ENCODE data around the gene SPAG6. TPM values are rescaled to one million over a fixed set of nuclear protein-coding genes. Genes with fewer than 3 reads are reported as not detected.
"Not testable (repeated sequence)": the region's sequence is repeated elsewhere in the genome, so short reads cannot be mapped to it uniquely, and the experiment has no call there.

Gene SPAG6
- total RNA-seq, 1 experiment from 2014 or later: not detected

GRCh38 chr10:22341190-22341925, 3.9 kb upstream of the SPAG6 start:
- peak; percentile 32 for DNase-seq (ENCODE audit: low spot score)

DNA sequence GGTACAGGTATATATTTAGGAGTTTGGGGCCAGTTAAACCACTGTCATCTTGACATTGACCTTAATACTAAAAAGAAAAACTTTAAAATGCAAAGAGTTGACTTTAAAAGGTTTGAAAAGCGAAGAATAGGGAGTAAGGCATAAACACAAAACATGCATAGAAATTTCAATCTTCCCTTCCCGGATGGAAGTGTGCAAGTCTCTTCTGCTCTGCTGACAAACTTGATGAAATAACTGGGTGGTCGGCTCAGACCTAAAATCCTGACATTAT, 3.4 kb upstream of the SPAG6 start:
- no peak for DNase-seq (ENCODE audit: low spot score)

DNA sequence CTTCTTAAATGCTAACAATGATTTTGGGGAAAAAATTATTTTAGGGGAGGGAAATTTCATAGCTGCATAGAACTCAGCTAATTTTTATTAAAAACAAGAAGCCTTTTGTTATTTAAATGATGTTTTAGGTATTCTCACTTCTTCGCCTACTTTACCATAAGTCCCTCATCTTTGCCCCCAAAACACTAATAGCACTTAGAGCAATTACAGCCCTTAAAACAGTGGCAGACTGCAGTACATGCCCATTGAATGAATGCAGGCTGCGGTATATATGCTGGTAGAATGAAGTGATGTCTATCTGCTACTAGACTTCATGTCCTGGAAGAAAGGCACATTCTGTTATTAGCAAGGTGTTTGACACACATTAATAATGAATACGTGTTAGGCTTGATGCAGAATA, 2.9 kb upstream of the SPAG6 start:
- DNase-seq (ENCODE audit: low spot score): no peak

DNA sequence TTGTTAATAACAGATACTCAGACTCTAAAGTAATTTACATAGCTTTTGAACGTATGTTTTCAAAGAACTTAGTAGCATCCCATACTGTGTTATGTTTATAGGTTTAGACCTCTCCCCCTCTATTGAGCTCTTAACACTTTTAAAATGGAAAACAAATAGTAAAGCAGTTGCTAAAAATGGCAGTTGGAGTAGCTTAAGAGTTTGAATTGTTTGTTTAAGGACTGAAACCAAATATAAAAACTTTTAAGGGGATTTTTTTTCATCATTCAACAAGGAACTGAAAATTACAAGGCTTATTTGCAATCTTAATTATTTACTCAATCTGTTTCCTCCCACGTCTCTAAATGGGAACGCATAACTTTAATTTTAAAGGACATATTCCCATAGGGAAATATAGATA, 1.6 kb upstream of the SPAG6 start:
- no peak for DNase-seq (ENCODE audit: low spot score)

GRCh38 chr10:22344249-22344648, 1.0 kb upstream of the SPAG6 start:
- DNase-seq (ENCODE audit: low spot score): no peak

- DNase-seq (ENCODE audit: low spot score): no peak
These were observed 455 bp upstream of the SPAG6 start for GRCh38 chr10:22344781-22345300.

GRCh38 chr10:22346096-22346661, 883 bp downstream of the SPAG6 start:
- no peak for DNase-seq (ENCODE audit: low spot score)

GRCh38 chr10:22349755-22350154, 4.5 kb downstream of the SPAG6 start:
- no peak for DNase-seq (ENCODE audit: low spot score)

DNA sequence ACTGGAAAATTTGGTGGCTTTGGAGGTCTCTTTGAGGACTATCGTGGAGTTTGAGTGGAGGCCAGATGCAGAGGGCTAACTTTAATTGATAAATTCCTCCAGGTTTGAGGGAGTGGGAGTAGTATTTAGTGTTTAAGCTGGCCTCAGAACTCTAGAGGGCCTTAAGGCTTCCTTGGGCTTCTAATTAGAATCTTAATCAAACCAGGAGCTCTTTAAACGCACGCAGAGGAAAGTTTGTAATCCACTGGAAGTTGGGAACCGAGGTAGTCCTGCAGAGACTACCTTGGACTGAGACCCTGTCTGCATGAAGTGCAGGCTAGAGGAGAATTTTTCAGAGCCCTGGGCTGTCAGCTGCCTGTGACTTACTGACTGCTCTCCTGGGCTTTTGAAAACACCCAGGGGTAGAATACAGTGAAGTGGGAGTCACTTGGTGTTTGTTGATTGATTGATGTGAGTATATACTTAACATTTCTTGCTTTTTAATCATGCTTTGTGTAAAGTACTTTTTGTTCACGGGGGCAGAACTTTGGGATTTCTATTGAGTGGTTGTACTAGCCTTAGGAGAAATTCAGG, 5.9 kb downstream of the SPAG6 start:
- DNase-seq (ENCODE audit: low spot score): no peak

GRCh38 chr10:22356324-22356873, 11.1 kb downstream of the SPAG6 start:
- no peak for DNase-seq (ENCODE audit: low spot score)

DNA sequence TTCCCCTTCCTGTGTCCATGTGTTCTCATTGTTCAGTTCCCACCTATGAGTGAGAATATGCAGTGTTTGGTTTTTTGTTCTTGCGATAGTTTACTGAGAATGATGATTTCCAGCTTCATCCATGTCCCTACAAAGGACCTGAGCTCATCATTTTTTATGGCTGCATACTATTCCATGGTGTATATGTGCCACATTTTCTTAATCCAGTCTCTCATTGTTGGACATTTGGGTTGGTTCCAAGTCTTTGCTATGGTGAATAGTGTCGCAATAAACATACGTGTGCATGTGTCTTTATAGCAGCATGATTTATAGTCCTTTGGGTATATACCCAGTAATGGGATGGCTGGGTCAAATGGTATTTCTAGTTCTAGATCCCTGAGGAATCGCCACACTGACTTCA, 12.5 kb downstream of the SPAG6 start:
- DNase-seq (ENCODE audit: low spot score): not testable (repeated sequence)

- no peak for DNase-seq (ENCODE audit: low spot score)
These were observed 18.0 kb downstream of the SPAG6 start for GRCh38 chr10:22363305-22363704.

- no peak for DNase-seq (ENCODE audit: low spot score)
These were observed 19.3 kb downstream of the SPAG6 start for GRCh38 chr10:22364407-22365140.

DNA sequence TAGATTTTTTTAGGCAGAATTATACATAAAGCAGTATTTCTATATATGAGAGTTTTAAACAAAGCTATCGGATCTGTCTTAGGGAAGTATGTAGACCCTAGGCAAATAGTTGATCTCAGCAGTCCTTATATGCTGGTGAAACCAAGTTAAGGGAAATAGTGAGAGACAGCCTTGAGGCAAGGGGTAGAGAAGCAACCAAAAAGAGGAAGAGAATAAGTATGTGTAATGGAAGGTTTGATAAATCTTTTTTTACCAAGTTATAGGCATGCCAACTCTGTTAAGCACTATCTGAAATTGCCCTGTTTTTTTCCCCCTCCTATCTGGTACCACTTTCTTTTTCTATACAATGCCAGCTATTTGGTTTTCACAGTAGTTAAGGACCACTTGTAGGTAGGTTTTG, 19.9 kb downstream of the SPAG6 start:
- DNase-seq (ENCODE audit: low spot score): no peak

DNA sequence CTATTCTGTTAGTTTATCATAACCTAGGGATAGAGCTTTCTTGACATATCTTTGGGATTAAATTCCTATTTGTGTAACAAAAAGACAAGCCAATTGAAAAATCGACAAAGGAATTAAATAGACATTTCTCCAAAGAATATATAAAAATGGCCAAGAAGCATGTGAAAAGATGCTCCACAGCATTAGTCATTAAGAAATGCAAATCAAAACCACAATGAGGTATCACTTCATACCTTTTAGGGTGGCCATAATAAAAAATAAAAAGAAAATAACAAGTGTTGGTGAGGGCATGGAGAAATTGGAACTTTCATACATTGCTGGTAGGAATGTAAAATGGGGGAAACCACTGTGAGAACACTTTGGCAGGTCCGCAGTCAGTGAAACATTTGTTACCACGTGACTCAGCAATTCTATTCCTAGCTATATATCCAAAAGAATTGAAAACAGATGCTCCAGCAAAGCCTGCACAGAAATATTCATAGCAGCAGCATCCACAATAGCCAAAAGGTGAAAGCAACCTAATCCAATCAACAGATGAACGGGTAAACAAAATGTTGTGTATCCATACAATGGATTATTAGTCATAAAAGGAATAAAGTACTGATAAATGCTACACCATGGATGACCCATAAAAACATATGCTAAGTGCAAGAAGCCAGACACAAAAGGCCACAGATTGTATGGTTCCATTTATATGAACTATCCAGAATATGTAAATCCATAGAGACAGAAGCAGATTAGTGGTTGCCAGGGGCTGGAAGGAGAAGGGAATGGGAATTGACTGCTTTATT, 20.5 kb downstream of the SPAG6 start:
- DNase-seq (ENCODE audit: low spot score): no peak

DNA sequence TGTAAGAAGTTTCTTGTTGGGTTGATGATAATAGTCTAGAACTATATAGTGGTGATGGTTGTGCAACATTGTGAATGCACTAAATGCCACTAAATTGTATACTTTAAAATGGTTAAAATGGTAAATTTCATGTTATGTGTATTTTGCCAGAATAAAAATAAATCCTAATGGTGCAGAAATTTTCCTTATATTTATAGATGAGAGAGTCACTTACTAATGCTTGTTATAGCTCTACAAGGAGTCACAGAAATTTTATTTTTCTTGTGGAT, 21.1 kb downstream of the SPAG6 start:
- no peak for DNase-seq (ENCODE audit: low spot score)

GRCh38 chr10:22366771-22367170, 21.5 kb downstream of the SPAG6 start:
- DNase-seq (ENCODE audit: low spot score): no peak

DNA sequence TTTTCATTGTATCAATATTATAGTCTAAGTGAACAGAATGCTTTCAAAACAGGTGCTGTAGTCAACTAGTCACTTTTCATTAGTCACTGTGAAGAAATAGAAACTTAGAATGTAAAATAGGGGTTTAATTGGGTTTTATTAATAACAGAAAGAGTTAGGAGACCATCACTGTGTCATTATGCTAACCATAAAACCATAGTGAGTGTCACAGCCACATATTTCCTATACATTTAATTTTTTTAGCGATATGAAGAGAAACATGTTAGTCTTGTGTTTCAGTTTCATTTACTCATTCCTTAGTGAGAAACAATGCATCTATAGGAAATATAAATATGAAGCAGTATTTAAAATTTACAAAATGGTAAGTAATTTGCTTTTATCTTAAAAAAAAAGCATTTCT, 22.2 kb downstream of the SPAG6 start:
- DNase-seq (ENCODE audit: low spot score): no peak

- DNase-seq (ENCODE audit: low spot score): no peak
These were observed 23.1 kb downstream of the SPAG6 start for GRCh38 chr10:22368402-22368801.

DNA sequence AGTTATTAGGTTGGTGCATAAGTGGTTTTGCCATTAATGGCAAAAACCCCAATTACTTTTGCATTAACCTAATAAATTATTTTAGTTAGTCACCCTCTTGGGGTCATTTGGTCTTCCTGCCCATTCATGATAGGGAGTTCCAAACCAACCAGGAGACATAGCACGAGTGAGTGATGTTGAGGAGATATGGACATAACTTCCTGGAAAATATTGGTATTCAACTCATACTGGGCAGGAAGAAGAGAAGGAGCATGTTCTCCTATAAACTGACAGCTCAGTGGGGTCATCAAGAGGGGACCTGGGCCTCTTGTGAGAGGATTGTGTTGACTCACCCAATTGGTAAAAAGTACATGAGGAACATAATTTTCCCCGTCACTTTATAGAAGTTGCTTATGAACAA, 23.7 kb downstream of the SPAG6 start:
- no peak for DNase-seq (ENCODE audit: low spot score)

DNA sequence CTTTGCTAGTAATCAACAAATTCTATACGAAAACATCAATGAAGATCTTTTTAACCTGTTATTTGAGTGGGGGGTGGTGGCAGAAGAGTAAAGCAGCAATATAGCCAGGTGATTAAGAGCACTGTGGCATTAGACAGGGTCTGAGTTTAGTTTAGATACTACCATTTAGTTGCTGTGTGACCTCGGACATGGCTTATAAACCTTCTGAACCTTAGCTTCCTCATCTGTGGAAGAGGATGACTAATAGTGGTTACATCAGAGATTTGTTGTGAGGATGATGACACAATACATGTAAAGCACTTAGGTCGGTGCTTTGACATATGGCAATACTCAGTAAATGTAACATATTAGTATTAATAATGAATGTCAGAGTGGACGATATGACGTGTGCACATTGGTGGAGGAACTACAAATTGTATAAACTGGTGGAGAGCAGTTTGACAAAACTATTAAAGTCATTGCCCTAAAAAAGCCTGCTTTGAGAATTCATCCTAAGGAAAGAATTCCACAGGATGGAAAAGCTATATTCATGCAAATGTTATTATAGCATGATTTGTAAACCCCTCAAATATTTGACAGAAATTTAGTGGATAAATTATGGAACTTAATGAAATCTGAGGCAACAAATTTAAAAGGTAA, 24.3 kb downstream of the SPAG6 start:
- peak; percentile 16 for DNase-seq (ENCODE audit: low spot score)
